ENCODE results near the gene SLC44A4. TPM values are rescaled to one million over a fixed set of nuclear protein-coding genes. Genes with fewer than 3 reads are reported as not detected.

The SLC44A4 gene
- total RNA-seq, 1 donor from 2014 or later = 0.23 TPM

GRCh38 chr6:31836474-31837368, 42.1 kb downstream of the SLC44A4 start:
- H3K9me3 ChIP-seq (ENCODE audit: insufficient read depth, low read depth, low read length) = no peaks in the 10 kb centered on the region
- peak overlapping the region; percentile 54 for H3K27ac ChIP-seq (ENCODE audit: low read depth, low read length)
- no peak overlapping the region for H2AFZ ChIP-seq (ENCODE audit: low read depth, low read length)
- DNase-seq (ENCODE audit: low read depth) (no peak), FAIRE-seq (no peak)
- H3K27me3 ChIP-seq (ENCODE audit: insufficient read depth, low read length) = no peaks in the 10 kb centered on the region
- peak overlapping the region; percentile 93 for H3K4me3 ChIP-seq (ENCODE audit: insufficient read depth, low read depth, low read length)
- H3K9ac ChIP-seq (ENCODE audit: low read length) = peak overlapping the region; percentile 91
- peaks cover 36% of the 10 kb centered on the region for H3K36me3 ChIP-seq (ENCODE audit: insufficient read depth, low read length)
- H3K79me2 ChIP-seq (ENCODE audit: insufficient read depth, low read length) = peaks cover 52% of the 10 kb centered on the region
- peaks cover 57% of the 10 kb centered on the region for H4K20me1 ChIP-seq (ENCODE audit: insufficient read depth, low read length)
- H3K27ac Mint-ChIP-seq (ENCODE audit: unreplicated experiment) = peak overlapping the region; percentile 75
- H3K36me3 Mint-ChIP-seq (ENCODE audit: low read depth, unreplicated experiment) = peaks cover 36% of the 10 kb centered on the region
- H3K9me3 Mint-ChIP-seq (ENCODE audit: unreplicated experiment) = no peaks in the 10 kb centered on the region
- peaks cover 14% of the 10 kb centered on the region for H3K4me1 Mint-ChIP-seq (ENCODE audit: low read depth, unreplicated experiment)
- H3K4me3 Mint-ChIP-seq (ENCODE audit: unreplicated experiment) = peak overlapping the region; percentile 97
- H3K4me1 ChIP-seq (ENCODE audit: insufficient read depth, low read length) = peaks cover 29% of the 10 kb centered on the region
- no peaks in the 10 kb centered on the region for H3K27me3 Mint-ChIP-seq (ENCODE audit: low read depth, unreplicated experiment)
- TF ChIP-seq EZH2 (IDR thresholded peaks at IDR 0.05; ENCODE audit: insufficient read depth, low read length) (no peak), CTCF (IDR thresholded peaks at IDR 0.05; ENCODE audit: insufficient read depth, low read depth, low read length) (no peak)
- peak overlapping the region; percentile 100 for H3K4me2 ChIP-seq (ENCODE audit: low read length)

GRCh38 chr6:31836047-31836473, 42.7 kb downstream of the SLC44A4 start:
- H3K4me1 Mint-ChIP-seq (ENCODE audit: low read depth, unreplicated experiment) = peaks cover 15% of the 10 kb centered on the region
- peaks cover 36% of the 10 kb centered on the region for H3K36me3 Mint-ChIP-seq (ENCODE audit: low read depth, unreplicated experiment)
- no peaks in the 10 kb centered on the region for H3K9me3 Mint-ChIP-seq (ENCODE audit: unreplicated experiment)
- H3K36me3 ChIP-seq (ENCODE audit: insufficient read depth, low read length) = peaks cover 36% of the 10 kb centered on the region
- FAIRE-seq (no peak), DNase-seq (ENCODE audit: low read depth) (no peak)
- no peak for TF ChIP-seq EZH2 (IDR thresholded peaks at IDR 0.05; ENCODE audit: insufficient read depth, low read length)
- TF ChIP-seq CTCF (IDR thresholded peaks at IDR 0.05; ENCODE audit: insufficient read depth, low read depth, low read length) = no peak
- H4K20me1 ChIP-seq (ENCODE audit: insufficient read depth, low read length) = peaks cover 54% of the 10 kb centered on the region
- peak overlapping the region; percentile 97 for H3K4me3 Mint-ChIP-seq (ENCODE audit: unreplicated experiment)
- H3K79me2 ChIP-seq (ENCODE audit: insufficient read depth, low read length) = peaks cover 59% of the 10 kb centered on the region
- no peaks in the 10 kb centered on the region for H3K9me3 ChIP-seq (ENCODE audit: insufficient read depth, low read depth, low read length)
- H3K4me2 ChIP-seq (ENCODE audit: low read length) = peak overlapping the region; percentile 100
- peak overlapping the region; percentile 93 for H3K4me3 ChIP-seq (ENCODE audit: insufficient read depth, low read depth, low read length)
- peak overlapping the region; percentile 54 for H3K27ac ChIP-seq (ENCODE audit: low read depth, low read length)
- peaks cover 30% of the 10 kb centered on the region for H3K4me1 ChIP-seq (ENCODE audit: insufficient read depth, low read length)
- no peak overlapping the region for H2AFZ ChIP-seq (ENCODE audit: low read depth, low read length)
- H3K27me3 ChIP-seq (ENCODE audit: insufficient read depth, low read length) = no peaks in the 10 kb centered on the region
- peak overlapping the region; percentile 91 for H3K9ac ChIP-seq (ENCODE audit: low read length)
- no peaks in the 10 kb centered on the region for H3K27me3 Mint-ChIP-seq (ENCODE audit: low read depth, unreplicated experiment)
- peak overlapping the region; percentile 75 for H3K27ac Mint-ChIP-seq (ENCODE audit: unreplicated experiment)

Data from astrocyte (in vitro differentiated cells and primary cell).